ENCODE data around the gene HELZ2. TPM values are rescaled to one million over a fixed set of nuclear protein-coding genes. Genes with fewer than 3 reads are reported as not detected.

The HELZ2 gene
- total and polyA plus RNA-seq, 5 donors from 2014 or later, result 5.8 to 124 (median 7.2) TPM

- Histone ChIP-seq H3K4me1 (ENCODE audit: control insufficient read depth, insufficient read depth, low read length, poor library complexity, severe bottlenecking) (no peaks in the 10 kb centered on the region), H3K27ac (ENCODE audit: insufficient read depth, low read length, poor library complexity, severe bottlenecking) (no peak overlapping the region), H3K36me3 (ENCODE audit: control insufficient read depth, insufficient read depth, low read length) (peaks cover 48% of the 10 kb centered on the region), H3K4me3 (ENCODE audit: low read depth, low read length) (no peak overlapping the region), H3K27me3 (ENCODE audit: control insufficient read depth, insufficient read depth, low read length) (no peaks in the 10 kb centered on the region), H3K9me3 (ENCODE audit: control insufficient read depth in 2 of 2, low read length in 2 of 2) (no peaks in the 10 kb centered on the region)
- H3K27ac Mint-ChIP-seq, result no peak overlapping the region
- no peak for DNase-seq
- H3K27me3 Mint-ChIP-seq, result no peaks in the 10 kb centered on the region
- ATAC-seq (ENCODE audit: low read depth in 2 of 2), result no peak
- H3K4me1 Mint-ChIP-seq, result peaks cover 0 to 8% (median 3%) of the 10 kb centered on the region in 4 donors
- H3K4me3 Mint-ChIP-seq, result no peak overlapping the region
- H3K36me3 Mint-ChIP-seq, result peaks cover 14% of the 10 kb centered on the region
- peaks cover 0 to 2% (median 0%) of the 10 kb centered on the region in 7 donors for H3K9me3 Mint-ChIP-seq
Measured at GRCh38 chr20:63594043-63594561, 20.1 kb upstream of the HELZ2 start.

DNA sequence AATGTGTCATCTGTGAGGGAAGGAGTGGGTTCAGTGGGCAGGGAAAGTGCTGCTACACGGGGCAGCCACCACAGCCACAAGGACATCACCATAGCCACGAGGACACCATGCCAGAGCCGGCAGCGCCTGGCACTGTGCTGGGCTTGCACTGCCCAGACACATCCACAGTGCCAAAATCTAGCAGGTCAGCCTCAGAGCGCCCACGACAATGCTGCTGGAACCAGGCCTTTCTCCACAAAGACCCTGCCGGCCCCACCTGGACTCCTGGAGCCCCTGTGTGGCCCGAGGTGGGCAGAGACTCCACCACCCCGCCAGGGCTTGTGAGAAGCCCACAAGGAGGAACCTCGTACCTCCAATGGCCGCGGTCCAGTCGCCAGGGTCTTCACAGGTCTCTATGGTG is 18.6 kb upstream of the HELZ2 start:
- ATAC-seq (ENCODE audit: low read depth in 2 of 2), result no peak
- Mint-ChIP-seq H3K36me3 (peaks cover 17% of the 10 kb centered on the region), H3K9me3 (peaks cover 0 to 2% (median 0%) of the 10 kb centered on the region in 7 donors), H3K27ac (no peak overlapping the region), H3K27me3 (no peaks in the 10 kb centered on the region), H3K4me1 (peaks cover 0 to 14% (median 4%) of the 10 kb centered on the region in 4 donors), H3K4me3 (no peak overlapping the region)
- no peak overlapping the region for H3K27ac ChIP-seq (ENCODE audit: insufficient read depth, low read length, poor library complexity, severe bottlenecking)
- H3K9me3 ChIP-seq (ENCODE audit: control insufficient read depth in 2 of 2, low read length in 2 of 2), result no peaks in the 10 kb centered on the region
- no peaks in the 10 kb centered on the region for H3K4me1 ChIP-seq (ENCODE audit: control insufficient read depth, insufficient read depth, low read length, poor library complexity, severe bottlenecking)
- H3K36me3 ChIP-seq (ENCODE audit: control insufficient read depth, insufficient read depth, low read length), result peaks cover 39% of the 10 kb centered on the region
- DNase-seq, result no peak
- no peak overlapping the region for H3K4me3 ChIP-seq (ENCODE audit: low read depth, low read length)
- no peaks in the 10 kb centered on the region for H3K27me3 ChIP-seq (ENCODE audit: control insufficient read depth, insufficient read depth, low read length)

DNA sequence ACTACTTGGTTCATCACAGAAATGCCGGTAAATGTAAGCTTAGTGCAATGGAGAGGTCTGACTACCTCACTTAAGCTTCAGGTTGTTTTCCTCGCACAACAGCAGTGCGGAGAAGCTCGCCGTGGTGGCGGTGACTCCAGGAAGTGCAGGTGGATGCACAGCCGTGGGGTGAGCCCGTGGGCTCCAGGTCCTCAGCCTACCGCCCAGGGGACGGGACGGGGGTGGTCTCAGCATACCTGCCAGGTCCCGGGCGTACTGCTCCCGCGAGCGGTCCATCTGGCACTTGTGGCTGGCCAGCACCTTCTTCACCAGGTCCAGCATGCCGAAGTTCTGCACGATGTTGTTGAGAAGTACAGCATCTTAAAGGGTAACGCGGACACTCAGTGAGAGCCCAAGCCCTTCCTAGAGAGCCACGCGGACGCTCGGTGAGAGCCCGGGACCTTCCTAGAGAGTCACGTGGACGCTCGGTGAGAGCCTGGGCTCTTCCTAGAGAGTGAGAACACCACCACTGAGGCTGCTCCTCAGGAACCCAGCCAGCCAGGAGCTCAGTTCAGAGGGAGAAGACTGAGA is 17.8 kb upstream of the HELZ2 start:
- Mint-ChIP-seq H3K4me3 (no peak overlapping the region), H3K27ac (no peak overlapping the region), H3K4me1 (peaks cover 0 to 19% (median 4%) of the 10 kb centered on the region in 4 donors), H3K9me3 (peaks cover 0 to 2% (median 0%) of the 10 kb centered on the region in 7 donors), H3K36me3 (peaks cover 17% of the 10 kb centered on the region), H3K27me3 (no peaks in the 10 kb centered on the region)
- ATAC-seq (ENCODE audit: low read depth in 2 of 2), result no peak
- Histone ChIP-seq H3K27ac (ENCODE audit: insufficient read depth, low read length, poor library complexity, severe bottlenecking) (no peak overlapping the region), H3K36me3 (ENCODE audit: control insufficient read depth, insufficient read depth, low read length) (peaks cover 33% of the 10 kb centered on the region), H3K4me1 (ENCODE audit: control insufficient read depth, insufficient read depth, low read length, poor library complexity, severe bottlenecking) (no peaks in the 10 kb centered on the region), H3K9me3 (ENCODE audit: control insufficient read depth in 2 of 2, low read length in 2 of 2) (no peaks in the 10 kb centered on the region), H3K27me3 (ENCODE audit: control insufficient read depth, insufficient read depth, low read length) (no peaks in the 10 kb centered on the region), H3K4me3 (ENCODE audit: low read depth, low read length) (no peak overlapping the region)
- no peak for DNase-seq

DNA sequence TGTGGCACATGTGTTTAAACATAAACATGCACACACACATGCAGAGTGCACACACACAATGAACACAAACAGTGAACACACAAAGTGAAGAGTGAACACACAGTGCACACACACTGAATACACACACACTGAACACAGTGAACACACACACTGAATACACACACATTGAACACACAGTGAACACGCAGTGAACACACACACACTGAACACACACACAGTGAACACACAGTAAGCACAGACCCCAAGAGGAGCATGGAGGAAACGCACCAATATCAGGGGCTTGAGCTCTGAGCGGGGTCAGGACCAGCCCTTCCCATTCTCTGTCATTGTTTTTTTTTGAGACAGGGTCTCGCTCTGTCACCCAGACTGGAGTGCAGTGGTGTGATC is 17.1 kb upstream of the HELZ2 start:
- Histone ChIP-seq H3K4me1 (ENCODE audit: control insufficient read depth, insufficient read depth, low read length, poor library complexity, severe bottlenecking) (no peaks in the 10 kb centered on the region), H3K9me3 (ENCODE audit: control insufficient read depth in 2 of 2, low read length in 2 of 2) (no peaks in the 10 kb centered on the region), H3K36me3 (ENCODE audit: control insufficient read depth, insufficient read depth, low read length) (peaks cover 33% of the 10 kb centered on the region), H3K27me3 (ENCODE audit: control insufficient read depth, insufficient read depth, low read length) (no peaks in the 10 kb centered on the region), H3K27ac (ENCODE audit: insufficient read depth, low read length, poor library complexity, severe bottlenecking) (no peak overlapping the region), H3K4me3 (ENCODE audit: low read depth, low read length) (no peak overlapping the region)
- no peak overlapping the region for H3K4me3 Mint-ChIP-seq
- H3K36me3 Mint-ChIP-seq, result peaks cover 17% of the 10 kb centered on the region
- H3K9me3 Mint-ChIP-seq, result peaks cover 0 to 2% (median 0%) of the 10 kb centered on the region in 7 donors
- peaks cover 0 to 19% (median 4%) of the 10 kb centered on the region in 4 donors for H3K4me1 Mint-ChIP-seq
- no peak for ATAC-seq (ENCODE audit: low read depth in 2 of 2)
- DNase-seq, result no peak
- no peaks in the 10 kb centered on the region for H3K27me3 Mint-ChIP-seq
- H3K27ac Mint-ChIP-seq, result peak overlapping the region in 2 of 3 donors; percentile 51 to 63

- Mint-ChIP-seq H3K27ac (peak overlapping the region in 2 of 3 donors; percentile 51 to 63), H3K4me3 (no peak overlapping the region), H3K27me3 (no peaks in the 10 kb centered on the region), H3K9me3 (peaks cover 0 to 2% (median 0%) of the 10 kb centered on the region in 7 donors), H3K4me1 (peaks cover 0 to 19% (median 4%) of the 10 kb centered on the region in 4 donors), H3K36me3 (peaks cover 17% of the 10 kb centered on the region)
- no peak for DNase-seq
- Histone ChIP-seq H3K27ac (ENCODE audit: insufficient read depth, low read length, poor library complexity, severe bottlenecking) (no peak overlapping the region), H3K4me3 (ENCODE audit: low read depth, low read length) (no peak overlapping the region), H3K27me3 (ENCODE audit: control insufficient read depth, insufficient read depth, low read length) (no peaks in the 10 kb centered on the region), H3K36me3 (ENCODE audit: control insufficient read depth, insufficient read depth, low read length) (peaks cover 33% of the 10 kb centered on the region), H3K4me1 (ENCODE audit: control insufficient read depth, insufficient read depth, low read length, poor library complexity, severe bottlenecking) (no peaks in the 10 kb centered on the region), H3K9me3 (ENCODE audit: control insufficient read depth in 2 of 2, low read length in 2 of 2) (no peaks in the 10 kb centered on the region)
- no peak for ATAC-seq (ENCODE audit: low read depth in 2 of 2)
Measured at GRCh38 chr20:63590218-63591146, 16.4 kb upstream of the HELZ2 start.

DNA sequence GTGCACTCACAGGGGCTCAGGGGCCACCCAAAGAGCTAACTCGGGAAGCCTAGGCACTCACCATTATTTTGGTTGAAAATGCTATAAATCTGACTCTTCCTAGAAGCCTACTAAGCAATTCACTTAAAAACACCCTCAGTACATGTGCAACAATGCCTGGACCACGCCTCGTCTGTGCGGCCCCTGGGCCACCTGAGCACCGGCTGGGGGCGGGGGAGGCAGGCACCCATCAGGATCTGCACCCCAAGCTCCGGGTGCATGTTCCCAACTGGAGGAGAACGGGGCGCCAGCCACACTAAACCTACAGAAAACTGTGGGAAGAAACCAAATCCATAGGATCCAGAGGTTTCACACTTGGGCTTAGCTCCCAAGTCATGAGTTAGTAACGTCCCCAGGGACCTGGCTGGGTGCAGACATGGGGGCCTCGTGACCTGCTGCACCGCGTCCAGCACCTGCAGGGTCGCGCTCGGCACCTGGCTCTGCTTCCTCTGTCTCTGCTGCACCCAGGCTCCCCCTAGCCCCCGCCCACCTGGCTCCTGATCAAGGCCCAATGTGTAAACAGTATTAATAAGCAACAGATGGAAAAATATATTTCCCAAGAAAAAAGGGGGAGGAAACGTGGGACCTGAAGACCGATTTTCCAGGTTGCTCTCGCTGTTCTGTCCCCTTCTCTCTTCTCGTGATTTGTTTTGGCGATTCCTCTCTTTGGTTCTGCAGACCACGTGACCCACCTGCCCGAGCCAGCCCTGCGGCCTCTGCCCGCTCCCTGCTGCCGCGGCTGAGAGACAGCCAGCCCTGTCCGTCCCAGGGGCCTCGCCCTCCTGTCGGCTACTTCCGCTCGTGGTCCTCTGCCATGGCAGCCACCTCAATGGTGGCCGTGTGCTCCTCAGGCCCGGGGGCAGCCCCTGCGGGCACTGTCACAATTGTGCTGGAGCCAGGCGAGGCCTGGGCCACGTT is 15.5 kb upstream of the HELZ2 start:
- Mint-ChIP-seq H3K9me3 (peaks cover 0 to 2% (median 0%) of the 10 kb centered on the region in 7 donors), H3K27ac (no peak overlapping the region), H3K4me1 (peaks cover 0 to 19% (median 4%) of the 10 kb centered on the region in 4 donors), H3K36me3 (peaks cover 17% of the 10 kb centered on the region), H3K27me3 (no peaks in the 10 kb centered on the region), H3K4me3 (no peak overlapping the region)
- Histone ChIP-seq H3K27ac (ENCODE audit: insufficient read depth, low read length, poor library complexity, severe bottlenecking) (no peak overlapping the region), H3K36me3 (ENCODE audit: control insufficient read depth, insufficient read depth, low read length) (peaks cover 33% of the 10 kb centered on the region), H3K4me3 (ENCODE audit: low read depth, low read length) (no peak overlapping the region), H3K9me3 (ENCODE audit: control insufficient read depth in 2 of 2, low read length in 2 of 2) (no peaks in the 10 kb centered on the region), H3K4me1 (ENCODE audit: control insufficient read depth, insufficient read depth, low read length, poor library complexity, severe bottlenecking) (no peaks in the 10 kb centered on the region), H3K27me3 (ENCODE audit: control insufficient read depth, insufficient read depth, low read length) (no peaks in the 10 kb centered on the region)
- ATAC-seq (ENCODE audit: low read depth in 2 of 2), result no peak
- DNase-seq, result no peak

- Histone ChIP-seq H3K4me3 (ENCODE audit: low read depth, low read length) (no peak overlapping the region), H3K27ac (ENCODE audit: insufficient read depth, low read length, poor library complexity, severe bottlenecking) (no peak overlapping the region), H3K9me3 (ENCODE audit: control insufficient read depth in 2 of 2, low read length in 2 of 2) (no peaks in the 10 kb centered on the region), H3K36me3 (ENCODE audit: control insufficient read depth, insufficient read depth, low read length) (peaks cover 25% of the 10 kb centered on the region), H3K27me3 (ENCODE audit: control insufficient read depth, insufficient read depth, low read length) (no peaks in the 10 kb centered on the region), H3K4me1 (ENCODE audit: control insufficient read depth, insufficient read depth, low read length, poor library complexity, severe bottlenecking) (no peaks in the 10 kb centered on the region)
- H3K4me3 Mint-ChIP-seq, result no peak overlapping the region
- H3K36me3 Mint-ChIP-seq, result peaks cover 16% of the 10 kb centered on the region
- DNase-seq, result no peak
- no peak for ATAC-seq (ENCODE audit: low read depth in 2 of 2)
- H3K27ac Mint-ChIP-seq, result no peak overlapping the region
- no peaks in the 10 kb centered on the region for H3K27me3 Mint-ChIP-seq
- peaks cover 0 to 2% (median 0%) of the 10 kb centered on the region in 7 donors for H3K9me3 Mint-ChIP-seq
- peaks cover 0 to 19% (median 5%) of the 10 kb centered on the region in 4 donors for H3K4me1 Mint-ChIP-seq
Measured at GRCh38 chr20:63588641-63589041, 14.6 kb upstream of the HELZ2 start.

Measured in CD4-positive, CD25-positive, alpha-beta regulatory T cell (primary cell).